ENCODE results near the gene HCFC1R1. TPM values are rescaled to one million over a fixed set of nuclear protein-coding genes. Genes with fewer than 3 reads are reported as not detected.
A peak's percentile ranks its signal among the peaks of the same experiment; 100 is the strongest.

The HCFC1R1 gene
- polyA plus RNA-seq, 1 of the 3 experiments (the other 2 are of a cell fraction): 54.9 TPM

DNA sequence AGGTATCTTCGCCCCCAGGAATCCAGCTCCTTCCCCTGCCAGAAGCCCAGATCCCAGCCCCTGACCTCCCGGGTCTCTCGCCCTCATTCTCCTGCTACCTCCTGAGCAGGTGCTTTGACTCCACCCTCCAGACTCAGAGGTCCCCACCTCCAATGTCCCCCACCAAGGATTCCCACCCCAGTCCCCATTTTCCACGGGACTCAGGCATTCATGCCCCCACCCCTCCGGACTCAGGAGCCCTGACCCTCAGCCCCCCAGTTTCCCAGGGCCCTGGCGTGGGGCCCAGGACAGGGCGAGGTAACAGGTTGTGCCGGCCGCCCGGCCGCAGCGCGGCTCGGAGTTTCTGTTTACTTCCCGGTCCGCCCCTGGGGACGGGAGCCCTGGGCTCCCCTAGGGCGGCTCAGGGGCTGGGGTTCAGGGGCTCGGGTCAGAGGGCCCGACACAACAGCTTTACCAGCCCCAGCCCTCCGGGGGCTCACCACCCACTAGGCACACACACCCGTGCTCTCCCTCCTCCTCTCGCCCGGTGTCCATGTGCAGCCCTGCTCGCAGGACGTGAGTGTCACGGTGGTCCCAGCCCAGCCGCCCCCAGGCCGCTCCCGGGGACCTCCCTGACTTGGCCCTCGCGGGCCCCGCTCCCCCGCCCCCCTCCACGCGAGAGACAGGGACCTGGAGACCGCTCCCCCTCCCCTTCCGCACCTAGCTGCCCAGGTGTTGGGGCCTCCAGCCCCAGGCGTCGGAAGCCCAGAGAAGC is 12.4 kb upstream of the HCFC1R1 start:
- H3K4me2 ChIP-seq: peak overlapping the region; percentile 55; the same call in 1 of the 2 replicates
- no peaks in the 10 kb centered on the region for H3K9me3 ChIP-seq
- no peaks in the 10 kb centered on the region for H3K4me1 ChIP-seq (ENCODE audit: control insufficient read depth in 1 of 2, insufficient read depth in 2 of 2, low read depth in 1 of 2, low read length in 1 of 2)
- H3K27ac ChIP-seq (ENCODE audit: low read depth in 2 of 2, low read length in 1 of 2): no peak overlapping the region
- ChIA-PET CTCF (interaction anchor here (1.3 to 9.8 kb wide), 7 partner anchors 6 to 75 kb away, joined by 3 to 141 read pairs (median 16); partner anchors contain the start of genes CLDN6, HCFC1R1, MMP25 and THOC6), POLR2A (no interaction called here)
- DNase-seq: no peak
- H4K20me1 ChIP-seq (ENCODE audit: insufficient read depth): no peaks in the 10 kb centered on the region; the same call in 1 of the 2 replicates
- H3K9ac ChIP-seq: no peak overlapping the region
- TF ChIP-seq EZH2phosphoT487 (IDR thresholded peaks at IDR 0.05; ENCODE audit: borderline replicate concordance, low read depth) (peak; percentile 65; the same call in 1 of the 2 replicates), NFIC (IDR thresholded peaks at IDR 0.05; ENCODE audit: borderline replicate concordance) (no peak)
- peaks cover 93% of the 10 kb centered on the region for H3K27me3 ChIP-seq (ENCODE audit: insufficient read depth)
- no peak overlapping the region for H2AFZ ChIP-seq (ENCODE audit: low read depth)
- H3K79me2 ChIP-seq (ENCODE audit: insufficient read depth): no peaks in the 10 kb centered on the region
- peaks cover under 1% of the 10 kb centered on the region for H3F3A ChIP-seq (replicated peaks; ENCODE audit: insufficient read depth)
- WGBS (ENCODE audit: low lambda C conversion rate): 3% methylated on average over 17 of the region's 40 CpGs
- no peaks in the 10 kb centered on the region for H3K9me2 ChIP-seq
- H3K36me3 ChIP-seq (replicated peaks in 1 of 2; ENCODE audit: control insufficient read depth in 1 of 2, insufficient read depth in 2 of 2, low read length in 1 of 2): no peaks in the 10 kb centered on the region
- no peak overlapping the region for H3K4me3 ChIP-seq (ENCODE audit: low read depth in 2 of 2, low read length in 1 of 2)

DNA sequence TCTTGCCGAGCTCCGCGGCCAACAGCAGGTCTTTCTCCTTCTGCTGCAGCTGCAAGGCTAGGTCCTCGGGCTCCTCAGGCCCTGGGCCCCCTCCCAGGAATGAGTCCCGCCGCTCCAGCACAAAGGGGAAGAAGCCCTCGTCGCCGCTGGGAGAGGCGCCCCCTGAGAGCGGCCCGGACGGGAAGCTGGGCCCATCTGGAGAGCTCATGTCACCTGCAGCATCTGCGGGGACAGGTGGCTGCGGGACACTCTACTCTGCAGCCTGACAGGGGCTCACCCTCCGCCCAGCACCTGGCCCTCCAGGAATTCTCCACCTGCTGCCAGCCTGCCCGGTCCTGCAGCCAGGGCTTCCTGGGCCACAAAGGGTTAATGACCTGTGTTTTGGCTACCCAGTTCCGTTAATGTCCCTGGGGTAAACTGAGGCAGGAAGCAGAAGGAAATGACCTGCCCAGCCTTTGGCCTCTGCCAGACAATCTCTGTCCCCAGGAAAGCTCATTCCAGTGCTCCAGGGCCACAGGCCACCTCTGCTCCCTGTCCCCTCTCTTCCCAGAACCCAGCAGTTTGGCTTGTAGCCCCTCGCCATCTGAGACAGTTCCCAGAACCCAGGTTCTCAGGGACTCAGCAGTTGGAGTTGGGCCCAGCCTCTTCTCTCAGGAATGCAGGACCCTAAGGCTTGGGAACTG is 11.7 kb upstream of the HCFC1R1 start:
- DNase-seq: no peak
- Histone ChIP-seq H4K20me1 (ENCODE audit: insufficient read depth) (no peaks in the 10 kb centered on the region; the same call in 1 of the 2 replicates), H3K9me2 (no peaks in the 10 kb centered on the region), H3K4me3 (ENCODE audit: low read depth in 2 of 2, low read length in 1 of 2) (no peak overlapping the region), H2AFZ (ENCODE audit: low read depth) (no peak overlapping the region), H3F3A (replicated peaks; ENCODE audit: insufficient read depth) (peaks cover 5% of the 10 kb centered on the region), H3K27me3 (ENCODE audit: insufficient read depth) (peaks cover 86% of the 10 kb centered on the region), H3K9me3 (no peaks in the 10 kb centered on the region), H3K27ac (ENCODE audit: low read depth in 2 of 2, low read length in 1 of 2) (no peak overlapping the region), H3K4me1 (ENCODE audit: control insufficient read depth in 1 of 2, insufficient read depth in 2 of 2, low read depth in 1 of 2, low read length in 1 of 2) (no peaks in the 10 kb centered on the region), H3K79me2 (ENCODE audit: insufficient read depth) (no peaks in the 10 kb centered on the region), H3K36me3 (replicated peaks in 1 of 2; ENCODE audit: control insufficient read depth in 1 of 2, insufficient read depth in 2 of 2, low read length in 1 of 2) (no peaks in the 10 kb centered on the region), H3K9ac (no peak overlapping the region), H3K4me2 (no peak overlapping the region)
- TF ChIP-seq, protein P1, sequence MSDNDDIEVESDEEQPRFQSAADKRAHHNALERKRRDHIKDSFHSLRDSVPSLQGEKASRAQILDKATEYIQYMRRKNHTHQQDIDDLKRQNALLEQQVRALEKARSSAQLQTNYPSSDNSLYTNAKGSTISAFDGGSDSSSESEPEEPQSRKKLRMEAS (IDR thresholded peaks at IDR 0.05; ENCODE audit: low read depth): no peak
- no peak for TF ChIP-seq RFX5 (IDR thresholded peaks at IDR 0.05; ENCODE audit: low read length)
- no peak for TF ChIP-seq GATA2 (CRISPR knock-in tag; IDR thresholded peaks at IDR 0.05)
- no peak for TF ChIP-seq ELF1 (IDR thresholded peaks at IDR 0.05)
- POLR2A ChIA-PET: interaction anchor here (0.7 kb wide), 1 partner anchor 13 kb away, joined by 3 read pairs; no protein-coding TSS in a partner anchor
- CTCF ChIA-PET: interaction anchor here (0.8 to 9.8 kb wide), 12 partner anchors 7 to 127 kb away, joined by 3 to 141 read pairs (median 4); partner anchors contain the start of genes CLDN6, HCFC1R1, IL32 and MMP25
- 37% methylated on average over 16 of the region's 19 CpGs for WGBS (ENCODE audit: low lambda C conversion rate)

DNA sequence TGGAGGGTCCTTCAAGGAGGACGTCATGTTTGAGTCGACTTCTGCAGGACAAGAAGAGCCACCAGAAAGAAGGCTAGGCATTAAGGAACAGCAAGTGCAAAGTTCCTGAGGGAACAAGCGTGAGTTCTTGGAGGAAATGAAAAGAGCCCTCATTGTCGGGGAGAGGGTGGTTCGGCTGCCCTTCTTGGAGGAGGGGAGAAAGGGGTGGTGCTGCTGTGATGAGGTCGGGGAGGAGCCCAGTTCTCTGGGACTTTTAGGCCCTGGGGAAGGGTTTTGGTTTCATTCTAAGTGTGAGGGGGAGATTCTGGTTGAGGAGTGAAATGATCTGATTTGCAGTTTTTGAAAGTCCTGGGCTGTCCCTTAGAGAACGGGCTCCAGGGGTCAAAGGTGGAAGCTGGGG is 8.9 kb upstream of the HCFC1R1 start:
- Histone ChIP-seq H3K27me3 (ENCODE audit: insufficient read depth) (peaks cover 58% of the 10 kb centered on the region), H3K27ac (ENCODE audit: low read depth in 2 of 2, low read length in 1 of 2) (no peak overlapping the region), H3K9me3 (no peaks in the 10 kb centered on the region), H3K4me2 (no peak overlapping the region), H2AFZ (ENCODE audit: low read depth) (no peak overlapping the region), H4K20me1 (ENCODE audit: insufficient read depth) (peaks cover 12% of the 10 kb centered on the region), H3K9ac (no peak overlapping the region), H3F3A (replicated peaks; ENCODE audit: insufficient read depth) (peaks cover 14% of the 10 kb centered on the region), H3K4me1 (ENCODE audit: control insufficient read depth in 1 of 2, insufficient read depth in 2 of 2, low read depth in 1 of 2, low read length in 1 of 2) (peaks cover 0 to 2% of the 10 kb centered on the region in 2 experiments; a peak in 1 of 4 replicates), H3K36me3 (replicated peaks in 1 of 2; ENCODE audit: control insufficient read depth in 1 of 2, insufficient read depth in 2 of 2, low read length in 1 of 2) (peaks cover 2% of the 10 kb centered on the region in 2 experiments), H3K4me3 (ENCODE audit: low read depth in 2 of 2, low read length in 1 of 2) (no peak overlapping the region), H3K79me2 (ENCODE audit: insufficient read depth) (no peaks in the 10 kb centered on the region), H3K9me2 (no peaks in the 10 kb centered on the region)
- TF ChIP-seq FOSL2 (IDR thresholded peaks at IDR 0.05; ENCODE audit: borderline replicate concordance, low read depth) (no peak), RXRA (IDR thresholded peaks at IDR 0.05; ENCODE audit: borderline replicate concordance, low read depth) (no peak), SIN3A (IDR thresholded peaks at IDR 0.05; ENCODE audit: borderline replicate concordance, low read depth, low read length) (no peak), TAF1 (IDR thresholded peaks at IDR 0.05; ENCODE audit: borderline replicate concordance, low read depth, low read length) (no peak), GATA2 (CRISPR knock-in tag; IDR thresholded peaks at IDR 0.05) (no peak), TCF12 (IDR thresholded peaks at IDR 0.05) (no peak), CHD2 (IDR thresholded peaks at IDR 0.05; ENCODE audit: low read length, partially characterized antibody) (no peak), RAD21 (IDR thresholded peaks at IDR 0.05; ENCODE audit: low read length) (no peak)
- TF ChIP-seq, protein P2, sequence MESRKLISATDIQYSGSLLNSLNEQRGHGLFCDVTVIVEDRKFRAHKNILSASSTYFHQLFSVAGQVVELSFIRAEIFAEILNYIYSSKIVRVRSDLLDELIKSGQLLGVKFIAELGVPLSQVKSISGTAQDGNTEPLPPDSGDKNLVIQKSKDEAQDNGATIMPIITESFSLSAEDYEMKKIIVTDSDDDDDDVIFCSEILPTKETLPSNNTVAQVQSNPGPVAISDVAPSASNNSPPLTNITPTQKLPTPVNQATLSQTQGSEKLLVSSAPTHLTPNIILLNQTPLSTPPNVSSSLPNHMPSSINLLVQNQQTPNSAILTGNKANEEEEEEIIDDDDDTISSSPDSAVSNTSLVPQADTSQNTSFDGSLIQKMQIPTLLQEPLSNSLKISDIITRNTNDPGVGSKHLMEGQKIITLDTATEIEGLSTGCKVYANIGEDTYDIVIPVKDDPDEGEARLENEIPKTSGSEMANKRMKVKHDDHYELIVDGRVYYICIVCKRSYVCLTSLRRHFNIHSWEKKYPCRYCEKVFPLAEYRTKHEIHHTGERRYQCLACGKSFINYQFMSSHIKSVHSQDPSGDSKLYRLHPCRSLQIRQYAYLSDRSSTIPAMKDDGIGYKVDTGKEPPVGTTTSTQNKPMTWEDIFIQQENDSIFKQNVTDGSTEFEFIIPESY (IDR thresholded peaks at IDR 0.05; ENCODE audit: borderline replicate concordance, low read depth): no peak
- TF ChIP-seq, protein P1 (IDR thresholded peaks at IDR 0.05; ENCODE audit: low read depth): no peak
- POLR2A ChIA-PET: no interaction called here
- WGBS (ENCODE audit: low lambda C conversion rate): 17% methylated on average over 7 of the region's 7 CpGs
- CTCF ChIA-PET: interaction anchor here (0.9 to 9.8 kb wide), 12 partner anchors 10 to 96 kb away, joined by 3 to 141 read pairs (median 12); partner anchors contain the start of genes CLDN6, CLDN9, HCFC1R1 and MMP25
- DNase-seq: no peak
